ENCODE results near the gene ABCB11. TPM values are rescaled to one million over a fixed set of nuclear protein-coding genes. Genes with fewer than 3 reads are reported as not detected.

The ABCB11 gene
- total and polyA plus RNA-seq, 9 of the 15 experiments (the other 6 are each of a cell fraction or from before 2014, with no cell fraction given), result 0.04 to 0.51 (median 0.10) TPM; not detected in 1

GRCh38 chr2:169050476-169051240, 19.5 kb upstream of the ABCB11 start (continued):
- TF ChIP-seq MYBL2 (IDR thresholded peaks at IDR 0.05; ENCODE audit: low read depth), result no peak
- TF ChIP-seq MYBL2 (CRISPR knock-in tag; IDR thresholded peaks at IDR 0.05; ENCODE audit: borderline replicate concordance), result no peak
- TF ChIP-seq KAT2B (IDR thresholded peaks at IDR 0.05; ENCODE audit: low read depth, low read length), result no peak
- peak in 1 of 2 experiments; percentile 82; a peak in 2 of 4 replicates for TF ChIP-seq RCOR1 (IDR thresholded peaks at IDR 0.05; ENCODE audit: borderline replicate concordance in 1 of 2, low read depth in 2 of 2, low read length in 2 of 2)
- TF ChIP-seq ZNF79 (CRISPR knock-in tag; IDR thresholded peaks at IDR 0.05; ENCODE audit: low read depth), result no peak
- no peak for TF ChIP-seq TCF7 (IDR thresholded peaks at IDR 0.05; ENCODE audit: borderline replicate concordance)
- TF ChIP-seq TRIM28 (IDR thresholded peaks at IDR 0.05), result peak; percentile 78
- no peak for TF ChIP-seq TCFL5 (CRISPR knock-in tag; conservative IDR thresholded peaks at IDR 0.05)
- TF ChIP-seq BDP1 (IDR thresholded peaks at IDR 0.05; ENCODE audit: insufficient read depth, insufficient read length), result no peak
- TF ChIP-seq ATF3 (IDR thresholded peaks at IDR 0.05), result peak; percentile 97
- peak; percentile 86 for TF ChIP-seq ATF3 (CRISPR knock-in tag; conservative IDR thresholded peaks at IDR 0.05)
- TF ChIP-seq ZBTB1 (CRISPR knock-in tag; IDR thresholded peaks at IDR 0.05; ENCODE audit: borderline replicate concordance, low read depth), result no peak
- peak; percentile 99 for TF ChIP-seq ZNF316 (IDR thresholded peaks at IDR 0.05)
- TF ChIP-seq ZNF41 (CRISPR knock-in tag; conservative IDR thresholded peaks at IDR 0.05), result no peak
- no peak for TF ChIP-seq RBM34 (IDR thresholded peaks at IDR 0.05; ENCODE audit: borderline replicate concordance, insufficient read depth, low read length)
- TF ChIP-seq DEAF1 (CRISPR knock-in tag; IDR thresholded peaks at IDR 0.05), result no peak
- no peak for TF ChIP-seq ZNF212 (CRISPR knock-in tag; IDR thresholded peaks at IDR 0.05)
- TF ChIP-seq SFPQ (IDR thresholded peaks at IDR 0.05; ENCODE audit: low read depth, low read length), result no peak
- peak; percentile 81 for TF ChIP-seq GATA2 (CRISPR knock-in tag; IDR thresholded peaks at IDR 0.05)
- TF ChIP-seq RBM14 (IDR thresholded peaks at IDR 0.05; ENCODE audit: borderline replicate concordance, insufficient read depth, low read depth, low read length), result no peak
- TF ChIP-seq CTBP1 (IDR thresholded peaks at IDR 0.05; ENCODE audit: borderline replicate concordance), result peak; percentile 94
- TF ChIP-seq PML (IDR thresholded peaks at IDR 0.05; ENCODE audit: low read length), result peak; percentile 75; the same call in 1 of the 2 replicates
- TF ChIP-seq MEF2A (IDR thresholded peaks at IDR 0.05; ENCODE audit: control insufficient read depth, low read depth, low read length), result no peak
- no peak for TF ChIP-seq ZSCAN29 (IDR thresholded peaks at IDR 0.05)
- TF ChIP-seq ZNF57 (CRISPR knock-in tag; IDR thresholded peaks at IDR 0.05), result no peak
